GM21367 (cell line): ENCODE measurements around the gene HCN4.

ENCODE experiments used
- ATAC-seq: cut with Tn5 transposase; IDR thresholded peaks from one replicate; pipeline ENCODE4 v1.9.1; 2021; ENCODE audit not compliant: unreplicated experiment

HCN4 gene

GRCh38 chr15:73328149-73328820 is 40.5 kb downstream of the HCN4 start:
- ATAC-seq, result no peak

- no peak for ATAC-seq
Measured at GRCh38 chr15:73326157-73326556, 42.6 kb downstream of the HCN4 start.

- no peak for ATAC-seq
Measured at GRCh38 chr15:73325191-73325861, 43.4 kb downstream of the HCN4 start.

GRCh38 chr15:73324496-73325170 is 44.1 kb downstream of the HCN4 start:
- no peak for ATAC-seq

GRCh38 chr15:73323956-73324355 is 44.8 kb downstream of the HCN4 start:
- ATAC-seq, result no peak

GRCh38 chr15:73323374-73323955 is 45.3 kb downstream of the HCN4 start:
- ATAC-seq, result no peak

- no peak for ATAC-seq
Measured at GRCh38 chr15:73322665-73323373, 45.9 kb downstream of the HCN4 start.

- ATAC-seq, result no peak
Measured at GRCh38 chr15:73321496-73322450, 47.0 kb downstream of the HCN4 start.

- no peak for ATAC-seq
Measured at GRCh38 chr15:73320619-73321180, 48.1 kb downstream of the HCN4 start.

GRCh38 chr15:73319460-73320245 is 49.1 kb downstream of the HCN4 start:
- ATAC-seq, result no peak

- ATAC-seq, result no peak
Measured at GRCh38 chr15:73318463-73319351, 50.1 kb downstream of the HCN4 start.

- no peak for ATAC-seq
Measured at GRCh38 chr15:73317651-73318462, 50.9 kb downstream of the HCN4 start.

GRCh38 chr15:73313861-73314260 is 54.9 kb downstream of the HCN4 start:
- no peak for ATAC-seq

GRCh38 chr15:73308305-73308704 is 60.5 kb downstream of the HCN4 start:
- no peak for ATAC-seq

GRCh38 chr15:73305331-73306211 is 63.2 kb downstream of the HCN4 start:
- no peak for ATAC-seq

- ATAC-seq, result no peak
Measured at GRCh38 chr15:73303636-73304035, 65.1 kb downstream of the HCN4 start.
